Thyroid gland (tissue), 4 donors: ENCODE results near the gene ETV7.

ENCODE experiments used
- POLR2A ChIP-seq, 2 donors: fragments of 450-650 bp; IDR thresholded peaks; one replicate each; pipeline ENCODE4 v1.6.1; 2017; ENCODE audit warnings: antibody characterized with exemption in 2 of 2, mild to moderate bottlenecking in 2 of 2, moderate library complexity in 1 of 2
- TF ChIP-seq, protein P1 (sequence below), 6 experiments: fragments of 200-600 bp in 3 of 6; fragments of 450-650 bp in 3 of 6; sonication (generic) in 3 of 6; IDR thresholded peaks; one replicate each; pipeline ENCODE4 v1.5.1; 2016 to 2019; ENCODE audit warnings: antibody characterized with exemption in 6 of 6, mild to moderate bottlenecking in 2 of 6, inconsistent platforms in 1 of 6, moderate library complexity in 1 of 6

DNA sequence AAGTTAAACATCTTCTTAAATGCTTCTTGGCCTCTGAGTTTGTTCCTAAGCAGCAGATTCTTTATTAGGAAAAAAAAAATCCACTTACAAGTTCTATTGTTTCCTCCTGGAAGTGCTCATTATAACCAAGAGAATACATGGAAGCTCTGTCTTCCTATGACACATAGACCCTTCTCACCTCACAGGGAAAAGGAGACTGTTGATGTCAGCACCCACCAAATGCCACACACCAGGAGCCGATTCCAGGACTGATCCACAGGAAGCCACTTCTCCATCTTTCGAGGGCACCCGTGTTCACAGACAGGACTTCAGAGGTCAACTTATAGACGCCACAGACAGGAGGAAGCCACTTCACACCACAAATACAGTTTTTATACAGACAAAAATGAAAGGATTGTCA lies 37.4 kb downstream of the ETV7 start:
- TF ChIP-seq, protein P1, sequence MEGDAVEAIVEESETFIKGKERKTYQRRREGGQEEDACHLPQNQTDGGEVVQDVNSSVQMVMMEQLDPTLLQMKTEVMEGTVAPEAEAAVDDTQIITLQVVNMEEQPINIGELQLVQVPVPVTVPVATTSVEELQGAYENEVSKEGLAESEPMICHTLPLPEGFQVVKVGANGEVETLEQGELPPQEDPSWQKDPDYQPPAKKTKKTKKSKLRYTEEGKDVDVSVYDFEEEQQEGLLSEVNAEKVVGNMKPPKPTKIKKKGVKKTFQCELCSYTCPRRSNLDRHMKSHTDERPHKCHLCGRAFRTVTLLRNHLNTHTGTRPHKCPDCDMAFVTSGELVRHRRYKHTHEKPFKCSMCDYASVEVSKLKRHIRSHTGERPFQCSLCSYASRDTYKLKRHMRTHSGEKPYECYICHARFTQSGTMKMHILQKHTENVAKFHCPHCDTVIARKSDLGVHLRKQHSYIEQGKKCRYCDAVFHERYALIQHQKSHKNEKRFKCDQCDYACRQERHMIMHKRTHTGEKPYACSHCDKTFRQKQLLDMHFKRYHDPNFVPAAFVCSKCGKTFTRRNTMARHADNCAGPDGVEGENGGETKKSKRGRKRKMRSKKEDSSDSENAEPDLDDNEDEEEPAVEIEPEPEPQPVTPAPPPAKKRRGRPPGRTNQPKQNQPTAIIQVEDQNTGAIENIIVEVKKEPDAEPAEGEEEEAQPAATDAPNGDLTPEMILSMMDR (IDR thresholded peaks at IDR 0.05): no peak
- TF ChIP-seq POLR2A (IDR thresholded peaks at IDR 0.05): no peak
